ENCODE measurements around the gene UBE2E2.

- TF ChIP-seq CTCF (IDR thresholded peaks at IDR 0.05), result no peak
- no peak for TF ChIP-seq EZH2 (IDR thresholded peaks at IDR 0.05)
Observed at GRCh38 chr3:23448998-23449537, 245.9 kb downstream of the UBE2E2 start.
